HepG2 (cell line): Measurements from ENCODE around the gene DLG5. TPM values are rescaled to one million over a fixed set of nuclear protein-coding genes. Genes with fewer than 3 reads are reported as not detected.

ENCODE experiments used
- ATAC-seq: fragments of 200-7000 bp; cut with Tn5 transposase; 3 replicates; pipeline ENCODE4 v1.9.1; 2020; ENCODE audit warnings: mild to moderate bottlenecking, moderate library complexity
- BruUV-seq: library from RNA; stranded (reverse); fragments of 400-500 nt; replicated peaks from 2 replicates; lab custom pipeline; 2021; lab: Mats Ljungman, UMichigan
- CTCF ChIA-PET: fragments of 300-600 bp; formaldehyde crosslinking; extraction: SDS; loops from one replicate; lab custom pipeline; 2021; ENCODE audit warnings: low total read pairs, inconsistent platforms, low intra/inter-chr PET ratio; lab: Yijun Ruan, JAX
- POLR2A ChIA-PET: fragments of 350-600 bp; sonication (Branson Sonifier 250); formaldehyde crosslinking; loops from one replicate; lab custom pipeline; 2020; ENCODE audit warnings: antibody characterized with exemption, inconsistent platforms; lab: Yijun Ruan, JAX
- DNase-seq: peaks from one replicate; pipeline ENCODE4 v3.0.0-alpha.2; 2015; ENCODE audit warnings: low spot score
- FAIRE-seq: peaks from 3 replicates; lab custom pipeline; 2011; peaks lifted over from hg19 to GRCh38; lab: Jason Lieb, UNC
- H2AFZ ChIP-seq: one replicate; pipeline ENCODE4 v1.6.1; 2011; ENCODE audit warnings: low read length, inconsistent platforms
- H3K27ac ChIP-seq: fragments of 300-600 bp; 3 replicates; pipeline ENCODE4 v1.8.0; 2011; ENCODE audit warnings: mixed run types, mild to moderate bottlenecking, mixed read lengths, low read length, inconsistent platforms; ENCODE audit not compliant: insufficient read depth; ENCODE audit errors: extremely low read length
- H3K27me3 ChIP-seq, 2 experiments: fragments of 200-600 bp in 1 of 2; 2 replicates in 1 of 2; 3 replicates in 1 of 2; pipeline versions ENCODE4 v1.6.0 to v1.8.0; 2011; ENCODE audit warnings: low read length in 2 of 2, mild to moderate bottlenecking in 2 of 2, moderate library complexity in 2 of 2, inconsistent platforms in 1 of 2; ENCODE audit not compliant: insufficient read depth in 2 of 2, control insufficient read depth in 1 of 2
- H3K36me3 ChIP-seq, 2 experiments: fragments of 200-600 bp in 1 of 2; replicated peaks in 1 of 2; 2 replicates in 1 of 2; 3 replicates in 1 of 2; pipeline versions ENCODE4 v1.5.1 to v1.8.0; 2011; ENCODE audit warnings: low read length in 2 of 2, inconsistent platforms in 1 of 2; ENCODE audit not compliant: insufficient read depth in 2 of 2, control insufficient read depth in 1 of 2
- H3K4me1 ChIP-seq: 2 replicates; pipeline ENCODE4 v1.5.1; 2012; ENCODE audit warnings: low read length, inconsistent platforms; ENCODE audit not compliant: insufficient read depth
- H3K4me2 ChIP-seq: 2 replicates; pipeline ENCODE4 v1.6.0; 2011; ENCODE audit warnings: low read depth, low read length, inconsistent platforms
- H3K4me3 ChIP-seq, 3 experiments: fragments of 200-600 bp in 1 of 3; sonication (generic), shearing (Covaris generic) in 1 of 3; replicated peaks in 1 of 3; 2 replicates each; pipeline ENCODE4 v1.5.1; 2011 to 2016; ENCODE audit warnings: low read length in 3 of 3, inconsistent platforms in 2 of 3, low read depth in 2 of 3, mild to moderate bottlenecking in 2 of 3, control low read depth in 1 of 3, mixed read lengths in 1 of 3; ENCODE audit not compliant: insufficient read depth in 1 of 3
- H3K79me2 ChIP-seq: one replicate; pipeline ENCODE4 v1.6.1; 2011; ENCODE audit warnings: low read length, inconsistent platforms; ENCODE audit not compliant: insufficient read depth
- H3K9ac ChIP-seq: 2 replicates; pipeline ENCODE4 v1.6.0; 2011; ENCODE audit warnings: mild to moderate bottlenecking, low read depth, low read length, inconsistent platforms; ENCODE audit not compliant: insufficient read depth
- H3K9me3 ChIP-seq: 2 replicates; pipeline ENCODE4 v1.5.1; 2012; ENCODE audit warnings: mild to moderate bottlenecking, low read length
- H4K20me1 ChIP-seq: 2 replicates; pipeline ENCODE4 v1.6.0; 2011; ENCODE audit warnings: inconsistent platforms, mild to moderate bottlenecking, low read length, moderate library complexity; ENCODE audit not compliant: insufficient read depth
- CREBL2 ChIP-seq: sonication (generic); formaldehyde crosslinking; IDR thresholded peaks from 2 replicates; pipeline ENCODE4 v1.8.1; 2023; ENCODE audit warnings: missing genetic modification reagents, mild to moderate bottlenecking, borderline replicate concordance
- FOXC1 ChIP-seq: sonication (generic); formaldehyde crosslinking; IDR thresholded peaks from 2 replicates; pipeline ENCODE4 v1.8.0; 2022; ENCODE audit warnings: mild to moderate bottlenecking, missing genetic modification reagents, borderline replicate concordance
- IRX3 ChIP-seq: sonication (generic); formaldehyde crosslinking; IDR thresholded peaks from 2 replicates; pipeline ENCODE4 v1.8.1; 2023; ENCODE audit warnings: mild to moderate bottlenecking, low read depth, missing genetic modification reagents, borderline replicate concordance
- ZNF446 ChIP-seq: sonication (generic); formaldehyde crosslinking; IDR thresholded peaks from 2 replicates; pipeline ENCODE4 v1.5.0; 2020; ENCODE audit warnings: mild to moderate bottlenecking, missing genetic modification reagents
- ZNF530 ChIP-seq: sonication (generic); formaldehyde crosslinking; IDR thresholded peaks from 2 replicates; pipeline ENCODE4 v1.5.0; 2020; ENCODE audit warnings: low read depth, mild to moderate bottlenecking, missing genetic modification reagents
- WGBS: methylation state at CpG from one replicate; pipeline ENCODE4 v1.1.6; 2017; ENCODE audit warnings: low lambda C conversion rate; 5-methylcytosine and 5-hydroxymethylcytosine counted together
- in situ Hi-C: cut with HindIII; loops from 2 replicates; pipeline ENCODE4 v1.10.0; 2017; ENCODE audit warnings: low pct_unique_long_range_greater_than_20kb; ENCODE audit not compliant: extremely low pct_ligation_motif_present
- intact Hi-C: fragments of 100-400 bp; cut with micrococcal nuclease; formaldehyde crosslinking; loops from one replicate; pipeline ENCODE4 v1.10.0; 2022; ENCODE audit not compliant: unreplicated experiment
- polyA plus RNA-seq, 8 experiments: library from polyadenylated mRNA; depleted of rRNA in 3 of 8; stranded (reverse) in 7 of 8; unstranded in 1 of 8; fragments of >200 nt; fragmentation: Illumina TruSeq in 4 of 8; extraction: Trizol in 4 of 8; gene quantifications; 2 replicates each; pipeline versions ENCODE4 v1.2.1 to v1.2.3, GENCODE V29; 2011 to 2016; ENCODE audit warnings: low read depth in 4 of 8, missing spikeins in 1 of 8, mixed read lengths in 1 of 8; ENCODE audit not compliant: insufficient read depth in 1 of 8
- total RNA-seq, 5 experiments: library from RNA; depleted of rRNA; stranded (reverse); fragments of >200 nt; fragmentation: Illumina TruSeq; extraction: Trizol; gene quantifications; 2 replicates each; pipeline ENCODE4 v1.2.3, GENCODE V29; 2016; ENCODE audit warnings: low read depth in 1 of 5

The DLG5 gene
- total and polyA plus RNA-seq, 2 of the 13 experiments (the other 11 are each of a cell fraction or from before 2014, with no cell fraction given): 15.5 to 18.2 TPM

- Histone ChIP-seq H3K4me2 (no peak overlapping the region), H3K27me3 (no peaks in the 10 kb centered on the region; a peak in 1 of 5 replicates), H3K36me3 (no peaks in the 10 kb centered on the region), H3K4me1 (peaks cover 23% of the 10 kb centered on the region), H2AFZ (no peak overlapping the region), H3K9me3 (no peaks in the 10 kb centered on the region), H4K20me1 (no peaks in the 10 kb centered on the region), H3K79me2 (no peaks in the 10 kb centered on the region), H3K4me3 (no peak overlapping the region), H3K27ac (no peak overlapping the region)
- BruUV-seq: no TSS peak
- FAIRE-seq (no peak), DNase-seq (no peak)
- ChIA-PET POLR2A (no interaction called here), CTCF (no interaction called here)
- in situ Hi-C loops (no loop called here), intact Hi-C loops (no loop called here)
- TF ChIP-seq ZNF446 (CRISPR knock-in tag) (no peak), ZNF530 (CRISPR knock-in tag) (no peak), CREBL2 (CRISPR knock-in tag) (no peak), IRX3 (CRISPR knock-in tag) (no peak), FOXC1 (CRISPR knock-in tag) (no peak)
- TF ChIP-seq, all 625 proteins: peak for 0
- no peak overlapping the region for H3K9ac ChIP-seq
- 51% methylated on average over 8 of the region's 8 CpGs for WGBS
- no peak for ATAC-seq
Observed at GRCh38 chr10:77932016-77932715, 5.6 kb upstream of the DLG5 start.
